ENCODE data around the gene ECHDC3.
A peak's percentile ranks its signal among the peaks of the same experiment; 100 is the strongest.
"Not testable (repeated sequence)": the region's sequence is repeated elsewhere in the genome, so short reads cannot be mapped to it uniquely, and the experiment has no call there.

ECHDC3 gene, protein sequence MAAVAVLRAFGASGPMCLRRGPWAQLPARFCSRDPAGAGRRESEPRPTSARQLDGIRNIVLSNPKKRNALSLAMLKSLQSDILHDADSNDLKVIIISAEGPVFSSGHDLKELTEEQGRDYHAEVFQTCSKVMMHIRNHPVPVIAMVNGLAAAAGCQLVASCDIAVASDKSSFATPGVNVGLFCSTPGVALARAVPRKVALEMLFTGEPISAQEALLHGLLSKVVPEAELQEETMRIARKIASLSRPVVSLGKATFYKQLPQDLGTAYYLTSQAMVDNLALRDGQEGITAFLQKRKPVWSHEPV

DNA sequence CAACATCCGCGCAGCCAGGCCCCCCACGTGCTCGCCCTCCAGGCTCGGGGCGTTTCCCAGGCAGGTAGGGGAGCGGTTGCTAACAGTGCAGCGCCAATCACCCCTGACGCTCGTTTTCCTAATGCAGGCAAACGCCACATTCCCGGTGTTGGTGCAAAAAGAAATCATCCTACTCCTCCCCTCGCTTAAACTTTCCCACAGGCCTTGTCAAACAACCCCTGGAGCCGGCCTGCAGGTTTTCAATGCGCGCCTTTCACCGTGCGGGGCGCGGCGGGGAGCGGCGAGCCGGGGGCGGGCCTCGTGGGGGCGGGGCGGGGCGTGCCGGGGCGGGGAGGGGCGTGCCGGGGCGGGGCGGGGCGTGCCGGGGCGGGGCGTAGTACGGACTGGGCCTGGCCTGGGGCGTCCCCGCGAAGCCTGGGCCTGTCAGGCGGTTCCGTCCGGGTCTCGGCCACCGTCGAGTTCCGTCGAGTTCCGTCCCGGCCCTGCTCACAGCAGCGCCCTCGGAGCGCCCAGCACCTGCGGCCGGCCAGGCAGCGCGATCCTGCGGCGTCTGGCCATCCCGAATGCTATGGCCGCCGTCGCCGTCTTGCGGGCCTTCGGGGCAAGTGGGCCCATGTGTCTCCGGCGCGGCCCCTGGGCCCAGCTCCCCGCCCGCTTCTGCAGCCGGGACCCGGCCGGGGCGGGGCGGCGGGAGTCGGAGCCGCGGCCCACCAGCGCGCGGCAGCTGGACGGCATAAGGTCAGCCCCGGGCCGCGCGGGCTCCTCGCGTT, at the start of gene ECHDC3:
TSS of gene ECHDC3 (plus strand) at position 374 of the 770 bp plus-strand sequence. CDS start at position 569, 195 bp downstream.
- DNase-seq: peak; percentile 27

GRCh38 chr10:11693376-11693775, 48.8 kb upstream of the ECHDC3 start:
- DNase-seq: no peak

- no peak for DNase-seq
Measured at GRCh38 chr10:11695779-11696178, 46.4 kb upstream of the ECHDC3 start.

- DNase-seq: no peak
Measured at GRCh38 chr10:11697718-11698527, 44.3 kb upstream of the ECHDC3 start.

DNA sequence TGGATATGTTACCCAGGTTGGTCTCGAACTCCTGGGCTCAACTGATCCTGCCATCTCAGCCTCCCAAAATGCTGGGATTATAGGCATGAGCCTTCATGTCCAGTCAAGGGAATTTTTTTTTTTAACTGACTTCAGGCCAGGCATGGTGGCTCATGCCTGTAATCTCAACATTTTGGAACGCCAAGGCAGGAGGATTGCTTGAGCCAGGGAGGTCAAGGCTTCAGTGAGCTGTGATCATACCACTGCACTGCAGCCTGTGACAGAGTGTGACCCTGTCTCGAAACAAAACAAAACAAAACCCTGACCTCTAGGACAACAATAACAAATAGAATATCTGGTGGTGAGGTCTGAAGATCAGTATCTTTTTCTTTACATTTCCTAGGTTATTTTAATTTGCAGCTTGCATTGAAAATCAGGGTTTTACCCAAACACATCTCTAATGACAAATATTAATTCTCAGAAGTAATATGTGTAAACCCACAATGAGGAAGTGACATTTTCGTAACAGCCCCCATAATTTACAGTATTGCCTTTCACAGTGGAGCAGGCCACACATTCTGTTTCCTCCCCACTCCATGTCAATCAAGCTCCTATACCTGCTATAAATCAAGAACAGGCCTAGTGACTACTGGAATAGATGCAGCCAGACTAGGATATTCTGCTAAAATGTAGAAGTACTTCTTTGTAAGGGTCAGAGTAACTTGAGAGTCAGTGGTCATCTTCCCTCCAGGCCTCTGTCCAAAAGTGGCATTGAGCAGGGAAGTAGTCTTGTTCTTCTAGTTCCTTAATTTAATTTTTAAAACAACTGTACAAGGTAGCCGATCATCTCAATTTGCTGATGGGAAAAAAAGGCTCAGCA, 43.3 kb upstream of the ECHDC3 start:
- no peak for DNase-seq

DNA sequence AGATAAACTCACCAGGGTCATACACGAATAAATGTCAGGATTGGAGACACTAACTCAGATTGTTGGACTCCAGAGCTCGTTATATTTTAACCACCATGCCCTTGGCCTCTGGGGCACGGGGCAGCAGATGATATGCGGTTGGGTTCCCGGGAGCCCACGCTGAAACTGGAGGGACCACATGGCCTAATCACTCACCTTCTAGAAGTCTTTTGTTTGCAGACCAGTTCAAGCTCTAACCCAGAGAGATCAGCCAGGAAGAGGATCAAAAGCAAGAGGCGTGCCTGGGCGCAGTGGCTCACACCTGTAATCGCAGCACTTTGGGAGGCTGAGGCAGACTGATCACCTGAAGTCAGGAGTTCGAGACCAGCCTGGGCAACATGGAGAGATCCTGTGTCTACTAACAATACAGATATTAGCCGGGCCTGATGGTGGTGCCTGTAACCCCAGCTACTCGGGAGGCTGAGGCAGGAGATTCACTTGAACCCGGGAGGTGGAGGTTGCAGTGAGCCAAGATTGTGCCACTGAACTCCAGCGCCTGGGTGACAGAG, 42.6 kb upstream of the ECHDC3 start:
- no peak for DNase-seq

GRCh38 chr10:11700539-11700938, 41.6 kb upstream of the ECHDC3 start:
- DNase-seq: no peak

- DNase-seq: no peak
Measured at GRCh38 chr10:11701451-11702095, 40.6 kb upstream of the ECHDC3 start.

GRCh38 chr10:11702264-11702663, 39.9 kb upstream of the ECHDC3 start:
- no peak for DNase-seq

GRCh38 chr10:11704092-11704491, 38.1 kb upstream of the ECHDC3 start:
- DNase-seq: no peak

GRCh38 chr10:11705722-11706121, 36.5 kb upstream of the ECHDC3 start:
- DNase-seq: no peak

- no peak for DNase-seq
Measured at GRCh38 chr10:11706895-11707567, 35.2 kb upstream of the ECHDC3 start.

DNA sequence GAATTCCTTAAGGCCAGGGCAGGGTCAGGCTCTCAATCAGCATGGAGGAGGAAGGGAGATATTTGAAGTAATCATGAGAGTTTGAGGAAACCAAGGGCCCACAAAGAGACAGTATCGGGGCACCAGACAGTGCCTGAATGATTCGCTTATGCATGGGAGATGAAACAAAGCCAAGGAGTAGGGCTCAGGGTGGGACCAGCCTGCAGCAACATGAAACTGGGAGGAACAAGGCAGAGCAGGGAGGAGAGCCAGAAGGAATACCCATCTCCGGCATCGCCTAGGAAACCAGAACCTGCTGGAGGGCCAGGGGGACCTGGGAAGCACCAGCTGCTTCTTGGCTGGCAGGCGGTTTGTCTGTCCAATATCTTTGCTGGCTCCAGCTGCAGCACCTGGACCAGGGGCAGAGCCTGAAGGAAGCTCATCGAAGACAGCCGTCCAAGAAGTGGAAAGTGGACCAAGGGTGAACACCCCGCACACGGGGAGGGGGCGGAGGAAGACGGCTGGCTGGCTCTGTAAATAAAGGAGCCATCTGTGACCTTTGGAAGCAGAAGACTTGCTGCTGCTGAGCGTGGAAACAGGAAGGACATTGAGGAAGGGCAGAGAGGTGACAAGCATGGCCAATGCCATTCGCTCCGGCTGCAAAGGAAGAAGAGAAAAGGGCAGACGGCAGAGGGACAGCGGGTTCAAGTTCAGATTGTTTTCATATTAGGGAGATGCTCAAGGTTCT, 34.4 kb upstream of the ECHDC3 start:
- DNase-seq: no peak

DNA sequence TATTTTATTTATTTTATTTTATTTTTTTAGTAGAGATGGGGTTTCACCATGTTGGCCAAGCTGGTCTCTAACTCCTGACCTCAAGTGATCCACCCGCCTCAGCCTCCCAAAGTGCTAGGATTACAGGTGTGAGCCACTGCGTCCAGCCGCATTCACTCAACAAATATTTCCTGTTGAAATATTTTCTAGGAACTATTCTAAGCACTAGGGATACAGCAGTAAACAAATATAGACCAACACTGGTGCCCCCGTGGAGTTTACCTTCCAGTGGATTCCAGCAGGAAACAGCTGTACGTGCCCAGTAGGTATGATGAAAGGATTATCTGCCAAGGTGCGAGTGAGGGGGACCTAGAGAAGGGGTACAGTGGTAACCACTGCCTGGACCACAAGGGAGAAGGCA, 33.4 kb upstream of the ECHDC3 start:
- not testable (repeated sequence) for DNase-seq

DNA sequence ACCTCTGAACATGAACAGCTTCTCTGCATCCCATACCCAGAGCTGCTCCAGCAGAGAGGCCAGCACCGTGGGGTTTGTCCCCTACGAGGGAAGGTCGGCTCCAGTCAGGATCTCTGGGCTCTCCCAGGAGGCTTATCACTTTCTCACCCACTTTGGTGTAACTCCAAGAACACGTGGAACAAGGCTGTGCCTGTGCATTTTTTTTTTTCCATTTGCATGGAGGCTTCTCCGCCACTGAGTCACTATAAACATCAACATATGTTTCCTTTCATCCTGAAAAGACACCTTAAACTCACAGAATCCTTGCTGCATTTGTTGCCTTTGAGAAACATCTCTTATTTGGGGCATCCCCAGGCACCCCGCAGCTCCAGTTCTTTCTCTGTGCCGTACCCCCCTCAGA, 29.4 kb upstream of the ECHDC3 start:
- DNase-seq: no peak

GRCh38 chr10:11713186-11713743, 28.9 kb upstream of the ECHDC3 start:
- no peak for DNase-seq

DNA sequence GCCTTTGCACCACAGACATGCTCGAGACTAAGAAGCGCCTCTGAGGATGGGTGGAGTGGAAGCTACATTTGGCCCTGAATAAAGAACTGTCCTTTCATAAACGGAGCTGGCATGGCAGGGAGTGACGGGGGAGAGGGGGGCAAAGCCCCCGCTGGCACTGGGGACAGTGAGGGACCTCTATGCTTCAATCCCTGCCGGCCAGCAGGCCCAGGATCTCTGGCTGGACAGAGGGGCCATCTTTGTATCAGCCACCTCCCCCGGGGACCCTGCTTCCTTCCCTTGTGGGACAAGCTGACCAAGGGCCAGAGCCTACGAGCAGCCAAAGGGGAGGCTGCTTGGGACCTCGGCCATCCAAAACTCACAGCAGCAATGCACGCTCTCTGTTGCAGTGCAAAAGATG, 28.2 kb upstream of the ECHDC3 start:
- DNase-seq: no peak

DNA sequence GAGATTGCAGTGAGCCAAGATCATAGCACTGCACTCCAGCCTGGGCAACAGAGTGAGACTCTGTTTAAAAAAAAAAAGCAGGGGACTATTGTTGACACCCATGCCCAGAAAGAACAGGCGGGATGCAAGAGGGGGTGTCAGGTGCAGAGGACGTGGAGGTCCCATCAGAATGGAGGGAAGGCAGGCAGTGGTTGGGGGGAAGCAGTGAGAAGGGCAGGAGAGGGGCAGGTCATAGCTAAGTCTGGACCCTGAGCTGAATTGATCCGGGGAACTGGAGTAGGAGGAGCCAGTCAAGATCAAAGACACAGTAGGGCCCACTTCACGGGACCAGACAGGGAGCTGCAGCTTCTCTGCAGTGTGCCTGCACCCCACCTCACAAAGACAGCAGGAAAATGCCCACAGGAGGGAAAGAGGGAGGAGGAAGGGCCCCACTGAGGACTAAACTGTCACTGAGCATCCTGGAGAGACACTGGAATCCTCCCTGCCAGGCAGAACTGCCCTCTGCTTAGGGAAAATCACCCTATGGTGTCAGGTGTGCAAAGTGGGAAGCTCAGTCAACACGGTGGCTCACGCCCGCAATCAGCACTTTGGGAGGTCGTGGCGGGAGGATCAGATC, 27.3 kb upstream of the ECHDC3 start:
- no peak for DNase-seq

DNA sequence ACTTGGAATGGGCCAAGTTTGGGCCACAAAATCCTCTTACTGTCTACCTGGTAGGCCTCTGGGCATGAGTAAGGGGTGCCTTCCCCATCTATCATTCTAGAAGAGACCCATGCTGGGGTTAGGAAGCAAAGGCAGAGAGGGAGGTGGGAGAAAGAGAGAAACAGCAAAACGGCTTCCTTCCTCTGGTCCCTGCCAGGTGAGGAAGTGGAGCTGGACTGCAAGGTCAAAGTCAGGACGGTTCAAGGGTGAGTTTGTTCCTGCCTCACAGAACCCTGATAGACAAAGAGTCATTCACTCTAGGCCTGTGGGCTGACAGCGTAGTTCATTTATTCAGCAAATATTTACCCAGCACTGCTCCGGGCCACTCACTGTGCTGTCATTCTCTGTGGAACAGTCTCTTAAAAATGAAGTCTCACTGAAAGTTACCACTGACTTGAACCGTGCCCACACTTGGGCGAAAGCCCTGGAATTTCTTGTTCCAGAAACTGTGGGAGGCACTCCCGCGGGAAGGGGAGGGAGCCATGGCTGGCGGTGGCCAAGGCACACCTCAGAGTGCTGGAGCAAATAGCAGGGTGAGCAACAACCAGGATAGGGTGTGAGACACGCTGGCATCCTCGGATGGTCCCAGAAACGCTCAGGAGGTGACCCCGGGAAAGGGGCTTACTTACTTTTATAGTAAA, 26.2 kb upstream of the ECHDC3 start:
- no peak for DNase-seq

All from activated CD4-positive, alpha-beta T cell treated with anti-CD3 and anti-CD28 coated beads, Interleukin-2, amount 50 U/mL, for 1 hour (primary cell).